WERI-Rb-1 (cell line): ENCODE data around the gene LYST.
"Not testable (repeated sequence)": the region's sequence is repeated elsewhere in the genome, so short reads cannot be mapped to it uniquely, and the experiment has no call there.

Source experiments
- DNase-seq: peaks from one replicate; pipeline ENCODE4 v3.0.0-alpha.2; 2020
- H3K27ac ChIP-seq: fragments of 250-450 bp; sonication (Bioruptor Pico); 2 replicates; pipeline ENCODE4 v1.5.1; 2020; ENCODE audit warnings: mild to moderate bottlenecking, moderate library complexity
- H3K27me3 ChIP-seq: fragments of 250-450 bp; sonication (Bioruptor Pico); 2 replicates; pipeline ENCODE4 v1.5.1; 2021; ENCODE audit warnings: mild to moderate bottlenecking, low read depth, moderate library complexity; ENCODE audit not compliant: insufficient read depth, severe bottlenecking
- H3K36me3 ChIP-seq: fragments of 250-450 bp; sonication (Bioruptor Pico); 2 replicates; pipeline ENCODE4 v1.5.1; 2020; ENCODE audit warnings: mild to moderate bottlenecking, moderate library complexity
- H3K4me3 ChIP-seq: 2 replicates; pipeline ENCODE4 v1.5.1; 2011; ENCODE audit warnings: low read depth, mild to moderate bottlenecking, control low read depth, low read length
- H3K9me3 ChIP-seq: fragments of 250-450 bp; sonication (Bioruptor Pico); 2 replicates; pipeline ENCODE4 v1.5.1; 2021; ENCODE audit warnings: mild to moderate bottlenecking, moderate library complexity; ENCODE audit not compliant: severe bottlenecking
- CTCF ChIP-seq: IDR thresholded peaks from 2 replicates; pipeline ENCODE4 v1.5.1; 2011; ENCODE audit warnings: low read depth, mild to moderate bottlenecking, control low read depth, inconsistent platforms, low read length

Gene LYST

DNA sequence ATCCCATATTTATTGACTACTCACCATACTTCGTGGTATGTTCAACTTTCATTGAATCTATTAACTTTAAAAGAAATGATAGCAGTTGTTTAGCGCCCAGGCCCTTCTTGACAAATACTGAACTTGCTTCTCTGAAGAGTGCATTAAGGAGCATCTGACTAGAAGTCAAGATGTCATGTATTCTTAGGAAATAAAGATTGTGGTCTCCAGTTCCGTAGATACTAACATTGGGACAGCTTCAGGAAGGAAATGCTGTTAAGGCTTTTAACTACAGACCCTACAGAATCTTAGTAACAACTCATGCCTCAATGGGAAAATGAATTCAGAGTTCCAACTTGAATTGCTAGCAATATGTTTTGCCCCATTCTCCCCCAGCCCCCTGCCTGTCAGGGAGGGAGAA lies 14.8 kb downstream of the LYST start:
- Histone ChIP-seq H3K9me3 (no peaks in the 10 kb centered on the region), H3K36me3 (no peaks in the 10 kb centered on the region), H3K27ac (no peak overlapping the region), H3K4me3 (no peak overlapping the region), H3K27me3 (no peaks in the 10 kb centered on the region)
- no peak for TF ChIP-seq CTCF
- DNase-seq, result no peak

- H3K36me3 ChIP-seq, H3K9me3 ChIP-seq, H3K4me3 ChIP-seq, H3K27ac ChIP-seq, DNase-seq, H3K27me3 ChIP-seq: not testable (repeated sequence)
Measured at GRCh38 chr1:235848251-235848650, 18.5 kb downstream of the LYST start.

DNA sequence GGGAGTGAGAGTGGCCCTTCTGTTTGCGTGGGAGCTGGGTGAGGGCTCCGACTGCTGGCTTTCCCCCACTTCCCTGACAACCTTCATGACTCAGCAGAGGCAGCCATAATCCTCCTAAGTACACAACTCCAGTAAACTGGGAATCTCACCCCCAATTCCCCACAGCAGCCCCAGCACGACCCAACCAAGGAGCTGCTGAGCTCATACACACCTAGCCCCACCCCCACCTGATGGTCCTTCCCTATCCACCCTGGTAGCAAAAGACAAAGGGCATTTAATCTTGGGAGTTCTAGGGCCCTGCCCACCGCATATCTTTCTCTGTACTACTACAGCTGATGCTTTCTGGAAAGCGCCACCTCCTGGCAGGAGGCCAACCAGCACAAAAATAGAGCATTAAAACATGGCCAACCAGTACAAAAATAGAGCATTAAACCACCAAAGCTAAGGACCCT lies 21.0 kb downstream of the LYST start:
- DNase-seq, result peak; percentile 46
- H3K4me3 ChIP-seq, result not testable (repeated sequence)

DNA sequence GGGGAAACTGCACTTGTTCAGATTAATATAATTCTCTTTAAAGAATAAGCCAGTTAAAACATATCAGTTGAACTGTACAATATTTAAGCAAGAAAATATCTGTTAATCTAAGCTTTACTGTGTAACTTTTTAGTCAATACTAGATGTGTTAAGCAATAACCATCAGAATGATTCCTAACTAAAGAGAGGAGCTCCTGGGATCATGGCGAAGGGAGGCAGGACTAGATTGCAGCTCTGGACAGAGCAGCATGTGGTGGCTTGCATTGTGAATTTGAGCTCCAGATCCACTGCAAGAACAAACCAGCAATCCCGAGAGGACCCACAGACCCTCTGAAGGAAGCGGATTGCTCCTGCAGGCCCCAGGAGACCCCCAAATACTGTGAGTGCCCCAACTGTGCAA lies 21.9 kb downstream of the LYST start:
- no peak overlapping the region for H3K27ac ChIP-seq
- H3K4me3 ChIP-seq, result no peak overlapping the region
- no peaks in the 10 kb centered on the region for H3K9me3 ChIP-seq
- H3K36me3 ChIP-seq, result no peaks in the 10 kb centered on the region
- TF ChIP-seq CTCF, result no peak
- no peak for DNase-seq
- H3K27me3 ChIP-seq, result no peaks in the 10 kb centered on the region

More for the DNA sequence above, 21.0 kb downstream of the LYST start:
- TF ChIP-seq CTCF, result peak; percentile 29; the same call in 1 of the 2 replicates
- not testable (repeated sequence) for H3K27me3 ChIP-seq, H3K36me3 ChIP-seq, H3K9me3 ChIP-seq
- peak overlapping the region; percentile 22; the same call in 1 of the 2 replicates for H3K27ac ChIP-seq

GRCh38 chr1:235843461-235843961 lies 23.2 kb downstream of the LYST start:
- H3K4me3 ChIP-seq, result no peak overlapping the region
- peak; percentile 70 for TF ChIP-seq CTCF
- no peaks in the 10 kb centered on the region for H3K27me3 ChIP-seq
- no peaks in the 10 kb centered on the region for H3K36me3 ChIP-seq
- no peak overlapping the region for H3K27ac ChIP-seq
- peak; percentile 21 for DNase-seq
- H3K9me3 ChIP-seq, result no peaks in the 10 kb centered on the region

DNA sequence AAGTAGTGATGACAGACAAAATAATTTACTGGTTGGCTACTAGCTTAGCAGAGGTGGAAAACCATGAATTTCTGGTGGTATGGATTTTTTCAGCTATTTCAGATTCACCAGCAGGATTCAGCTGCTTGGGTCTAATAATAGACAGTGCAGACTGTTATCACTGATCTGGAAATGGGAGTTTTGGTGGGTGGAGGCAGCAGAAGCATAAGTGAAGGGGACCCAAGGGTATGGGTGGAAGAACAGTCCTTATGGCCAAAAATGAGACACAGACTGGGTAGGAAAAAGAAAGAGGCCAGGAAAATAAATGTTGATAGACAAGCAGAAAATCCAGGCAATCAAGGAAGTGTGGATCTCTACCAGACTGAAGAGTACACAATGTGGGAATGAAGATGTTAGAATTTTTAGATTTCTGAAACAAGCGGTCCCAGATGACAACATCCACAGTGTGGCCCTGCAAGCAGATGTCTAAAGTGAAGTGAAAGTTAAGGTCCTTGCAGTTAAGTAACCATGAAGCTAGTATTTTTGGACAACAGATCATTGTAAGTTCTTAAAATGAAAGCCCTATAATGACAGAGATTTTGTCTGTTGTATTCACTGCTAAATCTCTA lies 24.7 kb downstream of the LYST start:
- H3K4me3 ChIP-seq, result no peak overlapping the region
- DNase-seq, result no peak
- H3K9me3 ChIP-seq, result no peaks in the 10 kb centered on the region
- H3K36me3 ChIP-seq, result no peaks in the 10 kb centered on the region
- H3K27me3 ChIP-seq, result no peaks in the 10 kb centered on the region
- TF ChIP-seq CTCF, result no peak
- H3K27ac ChIP-seq, result no peak overlapping the region
